Ishikawa (cell line): ENCODE results near the gene AHCYL1.

ENCODE experiments used
- CEBPB ChIP-seq: IDR thresholded peaks from 2 replicates; pipeline ENCODE4 v1.6.1; 2012
- CREB1 ChIP-seq: IDR thresholded peaks from 2 replicates; pipeline ENCODE4 v1.6.1; 2012; ENCODE audit warnings: low read depth
- EGR1 ChIP-seq: IDR thresholded peaks from 2 replicates; pipeline ENCODE4 v1.6.1; 2012
- EP300 ChIP-seq: IDR thresholded peaks from 2 replicates; pipeline ENCODE4 v1.6.1; 2012; ENCODE audit warnings: borderline replicate concordance
- FOXM1 ChIP-seq: IDR thresholded peaks from 2 replicates; pipeline ENCODE4 v1.6.1; 2012; ENCODE audit warnings: low read depth, borderline replicate concordance
- NFIC ChIP-seq: IDR thresholded peaks from 2 replicates; pipeline ENCODE4 v1.6.1; 2012
- RAD21 ChIP-seq: IDR thresholded peaks from 2 replicates; pipeline ENCODE4 v1.6.1; 2012; ENCODE audit warnings: low read depth
- TAF1 ChIP-seq: IDR thresholded peaks from 2 replicates; pipeline ENCODE4 v1.6.1; 2012; ENCODE audit warnings: low read depth, mild to moderate bottlenecking
- TCF12 ChIP-seq: IDR thresholded peaks from 2 replicates; pipeline ENCODE4 v1.6.1; 2012; ENCODE audit warnings: low read depth
- TEAD4 ChIP-seq: IDR thresholded peaks from 2 replicates; pipeline ENCODE4 v1.6.1; 2012
- YY1 ChIP-seq: IDR thresholded peaks from 2 replicates; pipeline ENCODE4 v1.6.1; 2012; ENCODE audit warnings: low read depth
- ZBTB7A ChIP-seq: IDR thresholded peaks from 2 replicates; pipeline ENCODE4 v1.6.1; 2012; ENCODE audit warnings: low read depth
- TF ChIP-seq, protein P1 (sequence below): IDR thresholded peaks from 2 replicates; pipeline ENCODE4 v1.6.1; 2012
- TF ChIP-seq, protein P2 (sequence below): IDR thresholded peaks from 2 replicates; pipeline ENCODE4 v1.6.1; 2012
- TF ChIP-seq, protein P3 (sequence below): IDR thresholded peaks from 2 replicates; pipeline ENCODE4 v1.6.1; 2012; ENCODE audit warnings: low read depth, mild to moderate bottlenecking

The AHCYL1 gene

DNA sequence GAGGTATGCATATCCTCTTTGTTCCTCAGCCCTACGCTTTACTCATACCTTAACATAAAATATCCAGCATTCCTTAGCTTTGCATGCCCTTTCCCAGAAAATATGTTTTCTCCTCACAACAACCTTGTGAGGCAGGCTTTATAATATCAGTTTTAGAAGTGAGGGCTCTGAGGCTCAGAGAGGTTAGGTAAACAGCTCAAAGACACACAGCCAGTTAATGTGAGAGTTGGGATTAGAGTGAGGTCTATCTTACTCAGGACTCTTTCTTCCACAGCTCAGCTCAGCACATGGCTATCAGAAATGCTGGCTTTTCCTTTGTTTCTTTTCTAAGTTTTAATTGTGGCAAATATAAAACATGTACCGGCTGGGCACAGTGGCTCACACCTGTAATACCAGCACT is 46.0 kb upstream of the AHCYL1 start:
- TF ChIP-seq, protein P1, sequence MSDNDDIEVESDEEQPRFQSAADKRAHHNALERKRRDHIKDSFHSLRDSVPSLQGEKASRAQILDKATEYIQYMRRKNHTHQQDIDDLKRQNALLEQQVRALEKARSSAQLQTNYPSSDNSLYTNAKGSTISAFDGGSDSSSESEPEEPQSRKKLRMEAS = no peak
- TF ChIP-seq NFIC = no peak
- TF ChIP-seq EP300 = no peak
- TF ChIP-seq ZBTB7A = no peak
- TF ChIP-seq CREB1 = no peak
- TF ChIP-seq, protein P2, sequence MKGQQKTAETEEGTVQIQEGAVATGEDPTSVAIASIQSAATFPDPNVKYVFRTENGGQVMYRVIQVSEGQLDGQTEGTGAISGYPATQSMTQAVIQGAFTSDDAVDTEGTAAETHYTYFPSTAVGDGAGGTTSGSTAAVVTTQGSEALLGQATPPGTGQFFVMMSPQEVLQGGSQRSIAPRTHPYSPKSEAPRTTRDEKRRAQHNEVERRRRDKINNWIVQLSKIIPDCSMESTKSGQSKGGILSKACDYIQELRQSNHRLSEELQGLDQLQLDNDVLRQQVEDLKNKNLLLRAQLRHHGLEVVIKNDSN = no peak

DNA sequence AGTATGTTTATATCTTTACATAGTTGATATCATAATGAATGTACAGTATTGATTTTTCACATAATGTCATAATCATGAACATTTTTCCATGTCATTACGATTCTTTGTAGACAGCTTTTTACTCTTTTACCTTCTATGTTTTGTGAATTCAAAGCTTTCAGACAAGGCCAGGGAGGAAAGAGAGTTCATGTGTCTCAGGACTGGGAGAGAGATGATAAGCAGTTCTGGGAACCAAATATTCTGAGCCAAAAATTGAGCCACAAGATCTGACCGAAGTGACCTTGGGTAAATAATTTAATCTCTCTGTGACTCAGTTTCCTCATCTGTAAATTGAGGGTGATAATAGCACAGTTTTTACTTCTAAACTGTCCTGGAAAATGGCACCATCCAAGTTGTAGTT is 42.1 kb upstream of the AHCYL1 start:
- TF ChIP-seq EP300 (no peak), TEAD4 (no peak), YY1 (no peak), ZBTB7A (no peak), CEBPB (no peak), CREB1 (no peak), EGR1 (no peak), TAF1 (no peak), NFIC (no peak), TCF12 (no peak)
- TF ChIP-seq, protein P1 = no peak
- TF ChIP-seq, protein P2 = no peak

DNA sequence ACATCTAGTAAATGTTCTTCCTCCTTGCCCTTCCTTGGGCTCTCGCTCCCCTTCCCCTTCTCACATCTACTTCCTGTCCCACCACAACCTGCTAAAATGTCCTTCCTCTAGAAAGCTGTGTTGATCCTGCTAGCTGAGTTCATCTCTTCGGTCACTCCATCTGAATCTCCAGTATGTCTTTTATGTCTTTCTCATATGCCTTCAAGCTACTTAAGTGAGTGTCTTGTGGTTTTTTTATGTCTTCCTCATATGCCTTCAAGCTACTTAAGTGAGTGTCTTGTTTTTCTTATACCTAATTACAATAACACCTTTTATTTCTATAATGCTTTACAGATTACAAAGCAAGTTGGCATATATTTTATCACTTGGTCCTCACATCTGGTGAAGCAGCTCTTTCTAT is 40.0 kb upstream of the AHCYL1 start:
- TF ChIP-seq TAF1 (no peak), CEBPB (no peak), RAD21 (no peak), YY1 (no peak), TCF12 (no peak), TEAD4 (no peak), CREB1 (no peak), FOXM1 (no peak), ZBTB7A (no peak), EP300 (no peak), NFIC (no peak), EGR1 (no peak)
- TF ChIP-seq, protein P3, sequence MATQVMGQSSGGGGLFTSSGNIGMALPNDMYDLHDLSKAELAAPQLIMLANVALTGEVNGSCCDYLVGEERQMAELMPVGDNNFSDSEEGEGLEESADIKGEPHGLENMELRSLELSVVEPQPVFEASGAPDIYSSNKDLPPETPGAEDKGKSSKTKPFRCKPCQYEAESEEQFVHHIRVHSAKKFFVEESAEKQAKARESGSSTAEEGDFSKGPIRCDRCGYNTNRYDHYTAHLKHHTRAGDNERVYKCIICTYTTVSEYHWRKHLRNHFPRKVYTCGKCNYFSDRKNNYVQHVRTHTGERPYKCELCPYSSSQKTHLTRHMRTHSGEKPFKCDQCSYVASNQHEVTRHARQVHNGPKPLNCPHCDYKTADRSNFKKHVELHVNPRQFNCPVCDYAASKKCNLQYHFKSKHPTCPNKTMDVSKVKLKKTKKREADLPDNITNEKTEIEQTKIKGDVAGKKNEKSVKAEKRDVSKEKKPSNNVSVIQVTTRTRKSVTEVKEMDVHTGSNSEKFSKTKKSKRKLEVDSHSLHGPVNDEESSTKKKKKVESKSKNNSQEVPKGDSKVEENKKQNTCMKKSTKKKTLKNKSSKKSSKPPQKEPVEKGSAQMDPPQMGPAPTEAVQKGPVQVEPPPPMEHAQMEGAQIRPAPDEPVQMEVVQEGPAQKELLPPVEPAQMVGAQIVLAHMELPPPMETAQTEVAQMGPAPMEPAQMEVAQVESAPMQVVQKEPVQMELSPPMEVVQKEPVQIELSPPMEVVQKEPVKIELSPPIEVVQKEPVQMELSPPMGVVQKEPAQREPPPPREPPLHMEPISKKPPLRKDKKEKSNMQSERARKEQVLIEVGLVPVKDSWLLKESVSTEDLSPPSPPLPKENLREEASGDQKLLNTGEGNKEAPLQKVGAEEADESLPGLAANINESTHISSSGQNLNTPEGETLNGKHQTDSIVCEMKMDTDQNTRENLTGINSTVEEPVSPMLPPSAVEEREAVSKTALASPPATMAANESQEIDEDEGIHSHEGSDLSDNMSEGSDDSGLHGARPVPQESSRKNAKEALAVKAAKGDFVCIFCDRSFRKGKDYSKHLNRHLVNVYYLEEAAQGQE = no peak
- TF ChIP-seq, protein P2 = no peak
- TF ChIP-seq, protein P1 = no peak

DNA sequence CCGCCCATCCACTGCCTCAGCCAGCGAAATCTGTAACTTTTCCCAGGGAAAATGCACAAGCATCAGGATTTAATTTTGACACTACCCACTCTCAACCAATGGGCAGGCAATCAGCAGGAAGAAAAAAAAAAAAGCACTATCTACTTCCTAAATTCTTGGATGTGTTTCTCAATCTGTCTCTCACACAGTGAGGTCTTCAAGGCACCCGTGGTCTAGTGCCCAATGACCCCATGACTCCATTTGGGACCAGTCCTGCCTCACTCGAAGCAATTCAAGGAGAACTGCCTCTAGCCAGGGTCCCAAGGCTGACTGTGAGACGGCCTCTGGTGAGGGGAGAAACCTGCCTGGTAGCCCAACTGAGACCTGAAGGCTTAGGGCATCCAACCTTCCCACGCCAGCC is 38.1 kb upstream of the AHCYL1 start:
- TF ChIP-seq FOXM1 (no peak), CEBPB (no peak), RAD21 (no peak), NFIC (no peak), TEAD4 (no peak), EGR1 (no peak)
- TF ChIP-seq, protein P3 = no peak

DNA sequence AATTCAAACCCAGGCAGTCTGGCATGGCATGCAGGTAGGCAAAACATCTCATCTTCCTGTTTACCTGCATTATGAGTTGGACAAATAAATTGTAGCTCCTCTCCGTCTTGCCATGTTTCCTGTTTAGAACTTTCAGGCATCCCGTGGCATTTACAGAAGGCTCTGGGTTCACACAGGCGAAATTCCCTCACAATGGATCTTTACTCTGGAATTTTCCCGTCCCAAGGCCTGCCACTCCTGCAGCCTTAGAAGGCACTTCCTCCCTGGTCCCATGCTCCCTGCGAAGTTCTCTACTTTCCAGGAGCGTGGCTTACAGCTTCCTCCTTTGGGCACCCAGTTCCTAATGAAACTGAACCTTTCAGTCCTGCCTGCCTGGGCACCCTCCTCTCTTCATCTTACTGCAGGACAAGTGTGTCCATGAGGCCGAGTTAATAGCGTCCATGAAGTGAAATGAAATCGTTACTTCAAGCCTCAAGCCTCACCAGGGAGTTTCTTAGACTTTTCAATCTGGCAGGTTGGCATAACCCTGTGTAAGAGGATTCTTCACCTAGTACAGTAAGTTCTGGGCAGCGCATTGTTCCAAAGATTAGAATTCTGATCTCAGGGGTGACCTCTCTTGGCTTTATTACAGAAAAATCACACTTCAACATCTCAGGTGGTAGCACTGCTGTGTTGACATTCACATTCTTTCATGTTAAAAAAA is 36.8 kb upstream of the AHCYL1 start:
- no peak for TF ChIP-seq YY1
- no peak for TF ChIP-seq TAF1
- TF ChIP-seq, protein P2 = no peak
- TF ChIP-seq EP300 = no peak
- no peak for TF ChIP-seq CEBPB
- no peak for TF ChIP-seq EGR1
